Esophagus squamous epithelium (tissue), 5 donors: ENCODE data around the gene SURF2. TPM values are rescaled to one million over a fixed set of nuclear protein-coding genes. Genes with fewer than 3 reads are reported as not detected.

ENCODE experiments used
- DNase-seq: peaks from one replicate; lab custom pipeline; 2025; lab: John Stamatoyannopoulos, UW
- H3K27ac ChIP-seq, 4 donors: fragments of 200-600 bp; sonication (generic); one replicate each; pipeline ENCODE4 v1.5.1; 2016 to 2019; ENCODE audit warnings: mild to moderate bottlenecking in 1 of 4
- H3K27me3 ChIP-seq, 4 donors: fragments of 200-600 bp; sonication (generic); 1 replicate in 3 of 4; 2 replicates in 1 of 4; pipeline versions ENCODE4 v1.5.1 to v1.6.0; 2017 to 2021; ENCODE audit warnings: antibody characterized with exemption in 1 of 4
- H3K36me3 ChIP-seq, 3 donors: fragments of 200-600 bp; sonication (generic); one replicate each; pipeline ENCODE4 v1.5.1; 2016 to 2019
- H3K4me1 ChIP-seq, 3 donors: fragments of 200-600 bp; sonication (generic); one replicate each; pipeline ENCODE4 v1.5.1; 2017 to 2019
- H3K4me3 ChIP-seq, 4 donors: fragments of 200-600 bp; sonication (generic); 1 replicate in 3 of 4; 2 replicates in 1 of 4; pipeline ENCODE4 v1.5.1; 2016 to 2019; ENCODE audit warnings: mild to moderate bottlenecking in 2 of 4, moderate library complexity in 1 of 4
- H3K9me3 ChIP-seq, 3 donors: fragments of 200-600 bp; sonication (generic); one replicate each; pipeline ENCODE4 v1.5.1; 2016 to 2019
- POLR2A ChIP-seq, 4 donors: fragments of 450-650 bp; IDR thresholded peaks; one replicate each; pipeline ENCODE4 v1.6.1; 2017; ENCODE audit warnings: antibody characterized with exemption in 4 of 4, mild to moderate bottlenecking in 4 of 4, moderate library complexity in 3 of 4
- WGBS, 2 donors: methylation state at CpG; one replicate each; pipeline ENCODE4 v1.1.5; 2018; 5-methylcytosine and 5-hydroxymethylcytosine counted together
- intact Hi-C: fragments of 100-400 bp; cut with DNase I; formaldehyde crosslinking; loops from one replicate; pipeline ENCODE4 v1.15.0; 2022
- total RNA-seq, 4 donors: library from RNA; depleted of rRNA; stranded (reverse); fragments of >200 nt; gene quantifications; one replicate each; pipeline ENCODE4 v1.1.0, GENCODE V29; 2016
- TF ChIP-seq, protein P1 (sequence below), 6 experiments: fragments of 450-650 bp in 4 of 6; fragments of 200-600 bp in 2 of 6; sonication (generic) in 2 of 6; IDR thresholded peaks; one replicate each; pipeline ENCODE4 v1.5.1; 2016 to 2019; ENCODE audit warnings: antibody characterized with exemption in 6 of 6, mild to moderate bottlenecking in 4 of 6, moderate library complexity in 4 of 6
- donor health status: DM: yes; HTN: yes; CAD: no.

SURF2 gene
- total RNA-seq, 4 donors from 2014 or later: 30.1 to 36.8 (median 33.6) TPM

DNA sequence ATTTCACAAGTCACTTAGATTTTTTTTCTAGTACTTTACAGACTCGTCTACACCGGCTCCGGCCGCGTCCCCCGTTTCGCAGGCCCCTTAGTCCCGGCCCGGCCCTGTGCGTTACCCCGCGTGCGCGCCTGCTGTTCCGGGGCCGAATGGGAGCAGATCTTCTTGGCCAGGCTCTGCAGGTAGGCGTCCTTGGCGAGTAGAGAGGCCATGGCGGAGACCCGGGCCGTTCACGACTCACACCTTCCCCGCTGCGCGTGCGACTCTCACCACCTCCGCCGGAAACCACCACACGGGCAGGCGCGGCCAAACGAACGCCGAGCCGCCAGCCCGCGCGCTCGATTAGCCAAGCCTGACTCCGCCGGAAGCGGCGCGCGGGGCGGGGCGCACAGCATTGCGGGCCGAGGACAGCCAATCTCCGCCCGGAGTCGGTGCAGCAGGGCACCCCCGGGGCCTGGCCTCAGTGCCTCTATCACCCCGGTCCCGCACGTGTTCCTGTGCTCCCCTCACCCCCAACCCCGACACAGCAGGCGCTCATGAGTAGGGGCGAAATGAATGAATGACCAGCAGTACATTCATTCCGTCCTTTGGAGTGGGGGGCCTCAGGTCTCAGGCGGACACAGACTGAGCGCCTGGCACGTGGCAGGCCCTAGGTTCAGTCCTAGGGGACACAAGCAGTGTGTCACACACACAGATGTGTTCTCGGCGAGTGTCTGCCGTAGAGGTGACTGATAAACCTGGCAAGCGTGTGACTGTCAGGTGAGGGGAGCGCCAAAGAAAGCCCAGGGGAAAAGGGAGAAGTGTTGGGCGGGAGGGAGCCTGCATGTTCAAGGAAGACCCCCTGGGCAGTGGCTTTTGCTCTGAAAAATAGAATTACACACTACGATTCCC is 20.2 kb upstream of the SURF2 start, which contains the start of gene SURF6:
TSS of gene SURF6 (minus strand) at position 265 of the 888 bp plus-strand sequence. CDS start at position 209, 56 bp downstream.
- Histone ChIP-seq H3K27me3 (no peaks in the 10 kb centered on the region), H3K27ac (peak within 1 kb of the TSS; percentile 74 to 85 (median 82)), H3K4me1 (peaks cover 25 to 74% (median 30%) of the 10 kb centered on the region in 3 donors), H3K36me3 (peaks cover 13 to 52% (median 30%) of the 10 kb centered on the region in 3 donors), H3K4me3 (peak within 1 kb of the TSS; percentile 76 to 97 (median 88)), H3K9me3 (no peaks in the 10 kb centered on the region)
- peak in 1 of 4 donors; percentile 54 for TF ChIP-seq POLR2A (IDR thresholded peaks at IDR 0.05)
- TF ChIP-seq, protein P1, sequence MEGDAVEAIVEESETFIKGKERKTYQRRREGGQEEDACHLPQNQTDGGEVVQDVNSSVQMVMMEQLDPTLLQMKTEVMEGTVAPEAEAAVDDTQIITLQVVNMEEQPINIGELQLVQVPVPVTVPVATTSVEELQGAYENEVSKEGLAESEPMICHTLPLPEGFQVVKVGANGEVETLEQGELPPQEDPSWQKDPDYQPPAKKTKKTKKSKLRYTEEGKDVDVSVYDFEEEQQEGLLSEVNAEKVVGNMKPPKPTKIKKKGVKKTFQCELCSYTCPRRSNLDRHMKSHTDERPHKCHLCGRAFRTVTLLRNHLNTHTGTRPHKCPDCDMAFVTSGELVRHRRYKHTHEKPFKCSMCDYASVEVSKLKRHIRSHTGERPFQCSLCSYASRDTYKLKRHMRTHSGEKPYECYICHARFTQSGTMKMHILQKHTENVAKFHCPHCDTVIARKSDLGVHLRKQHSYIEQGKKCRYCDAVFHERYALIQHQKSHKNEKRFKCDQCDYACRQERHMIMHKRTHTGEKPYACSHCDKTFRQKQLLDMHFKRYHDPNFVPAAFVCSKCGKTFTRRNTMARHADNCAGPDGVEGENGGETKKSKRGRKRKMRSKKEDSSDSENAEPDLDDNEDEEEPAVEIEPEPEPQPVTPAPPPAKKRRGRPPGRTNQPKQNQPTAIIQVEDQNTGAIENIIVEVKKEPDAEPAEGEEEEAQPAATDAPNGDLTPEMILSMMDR (IDR thresholded peaks at IDR 0.05): peak in 3 of 6 experiments; percentile 6 to 59 (median 20)
- peak; percentile 59 for DNase-seq
- WGBS, 2 donors: 7 to 16% methylated on average over 22 to 28 of the region's 70 CpGs
- intact Hi-C loops: no loop called here

DNA sequence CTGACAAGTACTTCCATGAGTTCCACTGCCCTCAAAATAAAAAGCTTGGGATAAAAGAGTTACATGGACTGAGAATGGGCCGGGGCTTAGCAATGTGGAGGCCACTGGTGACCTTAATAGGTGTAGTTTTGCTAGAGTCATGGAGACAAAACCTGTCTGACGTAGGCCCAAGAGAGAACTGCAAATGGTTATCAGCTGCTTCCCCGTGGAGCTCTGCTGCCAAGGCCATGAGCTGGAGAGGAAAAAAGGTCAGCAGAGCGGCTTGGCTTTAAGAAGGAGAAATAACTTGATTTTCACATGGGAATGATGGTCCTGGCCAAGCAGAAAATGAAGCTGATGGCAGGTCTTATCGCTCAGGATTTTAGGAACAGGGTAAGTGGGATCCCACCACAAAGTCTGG is 16.7 kb upstream of the SURF2 start:
- Histone ChIP-seq H3K9me3 (no peaks in the 10 kb centered on the region), H3K27ac (peak overlapping the region; percentile 9 to 60 (median 41)), H3K4me1 (peaks cover 15 to 65% (median 20%) of the 10 kb centered on the region in 3 donors), H3K36me3 (peaks cover 18 to 52% (median 22%) of the 10 kb centered on the region in 3 donors), H3K4me3 (no peak overlapping the region), H3K27me3 (no peaks in the 10 kb centered on the region)
- TF ChIP-seq POLR2A (IDR thresholded peaks at IDR 0.05): no peak
- TF ChIP-seq, protein P1 (IDR thresholded peaks at IDR 0.05): no peak
- intact Hi-C loops: no loop called here
- WGBS, 2 donors: 75 to 79% methylated on average over 5 of the region's 5 CpGs
- DNase-seq: no peak

DNA sequence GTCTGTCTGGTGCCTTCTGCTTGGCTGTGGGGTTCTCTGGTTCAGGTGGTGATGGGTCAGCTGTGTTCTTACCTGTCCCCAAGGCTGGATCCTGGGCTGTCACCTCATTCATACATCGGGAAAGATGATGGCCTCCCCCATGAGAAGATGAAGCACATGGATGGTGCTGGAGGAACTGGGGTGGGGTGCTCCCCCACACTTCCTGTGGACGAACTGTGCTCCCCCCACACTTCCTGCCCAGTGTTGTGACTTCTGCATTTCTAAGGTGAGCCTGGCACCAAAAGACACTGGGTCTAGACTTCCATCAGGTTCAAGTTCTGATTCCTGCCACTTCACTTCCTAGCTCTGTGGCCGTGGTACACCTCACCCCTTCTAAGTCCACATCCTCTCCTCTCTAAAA is 16.1 kb upstream of the SURF2 start:
- Histone ChIP-seq H3K9me3 (no peaks in the 10 kb centered on the region), H3K27ac (peak overlapping the region in 3 of 4 donors; percentile 9 to 54 (median 47)), H3K4me1 (peaks cover 9 to 60% (median 14%) of the 10 kb centered on the region in 3 donors), H3K27me3 (no peaks in the 10 kb centered on the region), H3K36me3 (peaks cover 23 to 59% (median 24%) of the 10 kb centered on the region in 3 donors), H3K4me3 (no peak overlapping the region)
- TF ChIP-seq, protein P1 (IDR thresholded peaks at IDR 0.05): no peak
- TF ChIP-seq POLR2A (IDR thresholded peaks at IDR 0.05): no peak
- intact Hi-C loops: no loop called here
- no peak for DNase-seq
- 78% methylated on average over 3 of the region's 3 CpGs; no CpG with 5 or more reads in 1 of the 2 donors for WGBS, 2 donors

DNA sequence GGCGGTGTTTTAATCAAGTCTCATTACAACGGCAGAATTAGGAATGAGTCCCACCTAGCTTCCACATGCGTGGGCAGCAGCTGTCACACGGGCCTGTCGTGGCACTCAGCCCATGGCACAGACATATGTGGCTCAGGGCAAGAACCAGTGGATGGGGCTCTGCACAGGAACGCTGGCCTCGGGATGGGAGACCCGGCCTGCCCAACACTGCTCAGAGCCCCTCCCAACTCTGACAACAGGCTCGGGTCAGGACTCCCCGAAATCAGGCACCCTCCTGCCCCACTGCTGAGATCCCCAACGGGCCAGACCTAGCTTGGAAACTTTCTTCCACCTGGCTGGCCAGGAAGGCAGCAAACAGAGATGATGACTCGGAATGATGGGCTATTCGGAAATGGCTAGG is 15.4 kb upstream of the SURF2 start:
- H3K27ac ChIP-seq: peak overlapping the region; percentile 2 to 54 (median 20)
- WGBS, 2 donors: 73 to 76% methylated on average over 5 to 13 of the region's 13 CpGs
- TF ChIP-seq, protein P1 (IDR thresholded peaks at IDR 0.05): no peak
- no peak for TF ChIP-seq POLR2A (IDR thresholded peaks at IDR 0.05)
- no peaks in the 10 kb centered on the region for H3K9me3 ChIP-seq
- no peaks in the 10 kb centered on the region for H3K27me3 ChIP-seq
- intact Hi-C loops: no loop called here
- H3K36me3 ChIP-seq: peaks cover 23 to 65% (median 26%) of the 10 kb centered on the region in 3 donors
- H3K4me1 ChIP-seq: peaks cover 8 to 63% (median 14%) of the 10 kb centered on the region in 3 donors
- no peak for DNase-seq
- no peak overlapping the region for H3K4me3 ChIP-seq
